Activated T-helper 17 cell treated with anti-CD3 and anti-CD28 coated beads, Interleukin-2, amount 50 U/mL, for 72 hours (primary cell): Measurements from ENCODE around the gene TNNT3. TPM values are rescaled to one million over a fixed set of nuclear protein-coding genes. Genes with fewer than 3 reads are reported as not detected.

ENCODE experiments used
- ATAC-seq: fragments of 150-1000 bp; cut with Tn5 transposase; replicated peaks from 2 replicates; pipeline ENCODE4 v1.10.0; 2021; ENCODE audit warnings: mild to moderate bottlenecking, moderate library complexity
- H3K27ac Mint-ChIP-seq: one replicate; pipeline ENCODE4 v1.8.0; 2022; ENCODE audit warnings: mixed read lengths
- H3K27me3 Mint-ChIP-seq: one replicate; pipeline ENCODE4 v1.8.0; 2022; ENCODE audit warnings: mixed read lengths
- H3K36me3 Mint-ChIP-seq: one replicate; pipeline ENCODE4 v1.8.0; 2022; ENCODE audit warnings: low read depth, mild to moderate bottlenecking, mixed read lengths
- H3K4me1 Mint-ChIP-seq: one replicate; pipeline ENCODE4 v1.8.0; 2022; ENCODE audit warnings: mixed read lengths
- H3K4me3 Mint-ChIP-seq: one replicate; pipeline ENCODE4 v1.8.0; 2022; ENCODE audit warnings: mild to moderate bottlenecking, mixed read lengths
- H3K9me3 Mint-ChIP-seq: one replicate; pipeline ENCODE4 v1.8.0; 2022; ENCODE audit warnings: mixed read lengths
- total RNA-seq, 2 donors: library from RNA; stranded (reverse); gene quantifications; one replicate each; pipeline ENCODE4 v1.2.3, GENCODE V29; 2022

Gene TNNT3
- total RNA-seq, 2 donors from 2014 or later = 2.1 to 26.2 TPM

DNA sequence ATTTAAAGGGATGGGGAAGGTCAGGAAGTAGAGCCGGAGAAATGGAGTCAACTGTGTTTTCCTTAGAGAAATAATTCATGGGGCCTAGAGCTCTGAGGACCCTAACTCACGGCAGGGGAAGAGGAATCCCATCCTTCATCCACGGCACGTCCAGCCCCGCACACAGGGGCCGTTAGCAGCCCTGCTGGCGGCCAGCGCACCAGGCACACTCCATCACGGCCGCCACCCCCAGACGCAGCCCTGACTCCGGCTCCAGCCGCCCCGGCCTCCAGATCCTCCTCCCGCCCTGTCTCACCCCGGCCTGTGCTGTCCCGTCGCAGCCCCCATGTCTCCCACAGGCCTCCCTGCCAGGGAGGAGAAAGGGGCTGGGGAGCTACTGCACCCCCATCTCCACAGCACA lies 38.9 kb downstream of the TNNT3 start:
- no peaks in the 10 kb centered on the region for H3K9me3 Mint-ChIP-seq
- ATAC-seq = no peak
- H3K4me3 Mint-ChIP-seq = no peak overlapping the region
- no peaks in the 10 kb centered on the region for H3K36me3 Mint-ChIP-seq
- no peaks in the 10 kb centered on the region for H3K27me3 Mint-ChIP-seq
- H3K27ac Mint-ChIP-seq = no peak overlapping the region
- H3K4me1 Mint-ChIP-seq = no peaks in the 10 kb centered on the region

DNA sequence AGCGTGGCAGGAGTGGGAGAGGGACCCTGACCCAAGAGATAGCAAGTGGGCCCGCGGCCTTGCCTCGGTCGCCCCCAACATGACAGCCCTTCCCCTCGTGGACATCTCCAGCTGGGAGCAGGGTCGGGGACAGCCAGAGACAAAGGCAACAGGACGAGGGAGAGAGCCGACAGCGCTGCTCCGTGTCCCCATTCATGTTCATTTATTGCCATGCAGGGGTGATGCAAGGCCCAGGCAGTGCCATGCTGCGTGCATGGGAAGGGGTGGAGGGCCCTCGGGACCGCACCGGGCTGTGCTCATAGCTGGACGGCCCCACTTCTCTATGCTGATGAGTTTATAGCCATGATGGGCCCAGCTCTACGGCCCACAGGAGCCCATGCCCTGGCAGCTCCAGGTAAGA lies 40.3 kb downstream of the TNNT3 start:
- Mint-ChIP-seq H3K27ac (no peak overlapping the region), H3K36me3 (no peaks in the 10 kb centered on the region), H3K27me3 (no peaks in the 10 kb centered on the region), H3K4me3 (no peak overlapping the region), H3K9me3 (no peaks in the 10 kb centered on the region), H3K4me1 (no peaks in the 10 kb centered on the region)
- no peak for ATAC-seq

DNA sequence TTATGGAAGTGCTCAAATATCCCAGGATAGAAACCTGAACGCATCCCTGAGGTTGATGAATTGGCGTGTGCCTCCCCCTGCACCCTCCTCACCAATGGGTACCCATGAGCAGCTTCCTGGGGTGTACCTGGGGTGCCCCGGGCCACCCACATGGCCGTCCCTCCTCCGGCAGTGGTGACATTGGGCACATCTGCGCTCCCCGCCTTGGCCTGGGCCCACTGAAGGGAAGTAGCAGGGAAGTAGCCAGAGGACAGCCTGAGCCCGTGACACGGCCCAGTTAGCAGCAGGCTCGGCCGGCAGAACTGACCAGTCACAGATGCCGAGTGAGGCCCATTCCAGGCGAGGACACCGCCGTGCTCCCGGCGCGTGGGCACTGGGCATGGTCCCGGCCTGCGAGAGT lies 44.4 kb downstream of the TNNT3 start:
- no peaks in the 10 kb centered on the region for H3K4me1 Mint-ChIP-seq
- no peak overlapping the region for H3K4me3 Mint-ChIP-seq
- H3K36me3 Mint-ChIP-seq = no peaks in the 10 kb centered on the region
- H3K27ac Mint-ChIP-seq = no peak overlapping the region
- no peaks in the 10 kb centered on the region for H3K27me3 Mint-ChIP-seq
- ATAC-seq = no peak
- H3K9me3 Mint-ChIP-seq = no peaks in the 10 kb centered on the region

DNA sequence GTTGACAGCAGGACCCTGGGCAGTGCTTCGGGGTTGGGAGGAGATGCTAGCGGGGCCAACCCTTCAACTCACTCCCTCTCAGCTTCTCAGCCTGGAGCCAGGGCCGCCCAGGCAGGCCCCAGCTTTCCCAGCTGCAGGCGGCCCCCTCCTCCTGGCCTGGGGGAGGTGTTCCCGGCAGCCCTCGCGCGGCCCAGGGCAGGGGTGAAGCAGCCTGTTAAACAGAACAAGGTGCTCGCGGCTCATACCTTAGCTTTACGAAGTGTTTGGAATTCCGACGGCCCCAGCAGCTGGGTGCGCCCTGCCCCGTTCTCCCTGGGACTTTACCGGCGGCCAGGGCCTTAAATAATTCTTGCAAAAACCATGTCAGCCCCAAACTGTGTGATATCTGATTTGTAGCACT lies 44.8 kb downstream of the TNNT3 start:
- Mint-ChIP-seq H3K4me1 (no peaks in the 10 kb centered on the region), H3K27me3 (no peaks in the 10 kb centered on the region), H3K4me3 (no peak overlapping the region), H3K9me3 (no peaks in the 10 kb centered on the region), H3K36me3 (no peaks in the 10 kb centered on the region), H3K27ac (no peak overlapping the region)
- ATAC-seq = no peak

DNA sequence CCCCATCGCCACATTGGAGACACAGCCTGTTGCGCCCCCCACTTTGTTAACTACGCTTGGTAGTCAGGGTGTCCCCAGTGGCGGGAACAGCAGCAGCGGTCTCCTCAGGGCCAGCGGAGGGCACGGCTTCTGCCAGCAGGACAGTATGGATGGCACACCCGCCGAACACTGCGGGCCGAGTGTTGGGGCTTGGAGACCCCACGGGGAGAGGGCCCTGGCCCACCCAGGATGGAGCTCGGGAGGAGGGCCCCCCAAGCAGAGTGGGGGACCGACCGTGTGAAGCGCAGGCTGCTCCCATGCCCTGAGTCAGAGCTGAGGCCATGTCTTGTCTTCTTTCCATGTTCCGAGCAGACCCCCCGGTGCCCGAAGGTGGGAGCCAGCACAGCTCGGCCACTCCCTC lies 45.5 kb downstream of the TNNT3 start:
- ATAC-seq = no peak
- Mint-ChIP-seq H3K9me3 (no peaks in the 10 kb centered on the region), H3K27ac (no peak overlapping the region), H3K36me3 (no peaks in the 10 kb centered on the region), H3K27me3 (no peaks in the 10 kb centered on the region), H3K4me3 (no peak overlapping the region), H3K4me1 (no peaks in the 10 kb centered on the region)

DNA sequence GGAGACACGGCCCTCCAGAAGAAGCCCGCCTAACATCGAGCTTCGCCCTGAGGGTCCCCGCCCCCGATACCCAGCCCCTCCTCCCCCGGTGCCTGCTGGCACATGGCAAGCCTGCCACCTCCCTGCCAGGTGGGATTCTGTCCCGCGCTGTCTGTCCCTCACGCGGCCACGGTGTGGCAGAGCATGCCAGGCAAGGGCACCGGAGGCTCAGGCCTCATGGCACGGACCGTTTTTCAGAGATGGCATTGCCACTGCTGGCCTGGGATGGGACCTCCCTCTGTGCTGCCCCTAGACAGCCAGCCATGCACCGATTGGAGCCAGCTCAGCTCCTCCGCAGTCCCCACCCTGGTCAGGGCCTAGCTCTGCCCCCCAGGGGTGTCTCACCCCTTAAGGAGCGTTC lies 47.0 kb downstream of the TNNT3 start:
- ATAC-seq = no peak
- no peak overlapping the region for H3K27ac Mint-ChIP-seq

DNA sequence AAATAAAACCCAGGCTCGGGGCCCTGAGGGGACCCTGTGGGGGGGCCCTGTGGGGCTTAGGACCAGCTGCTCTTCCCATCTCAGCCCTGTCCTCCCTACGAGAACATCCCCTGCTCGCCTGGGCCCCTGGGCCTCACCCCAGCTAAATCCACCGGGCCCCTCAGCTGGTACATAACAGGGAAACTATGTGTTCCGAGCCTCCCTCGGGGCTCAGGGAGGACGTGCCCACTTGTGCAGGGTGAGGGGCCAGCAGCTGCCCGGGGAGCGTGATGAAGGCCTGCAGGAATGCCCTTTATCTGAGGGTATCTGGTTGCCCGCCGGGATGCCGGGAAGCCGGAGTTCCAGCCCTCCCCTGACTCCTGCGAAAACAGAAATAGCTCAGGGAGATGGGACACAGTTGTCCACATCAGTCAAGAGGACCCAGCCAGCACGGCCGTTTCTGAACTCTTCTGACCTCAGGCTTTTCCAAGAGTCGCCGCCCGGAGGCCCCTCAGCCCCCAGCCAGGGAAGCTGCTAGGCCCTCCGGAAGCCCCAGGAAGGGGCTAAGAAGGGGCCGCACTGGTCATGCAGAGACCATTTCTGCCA lies 48.2 kb downstream of the TNNT3 start:
- H3K9me3 Mint-ChIP-seq = no peaks in the 10 kb centered on the region
- ATAC-seq = no peak
- H3K4me3 Mint-ChIP-seq = no peak overlapping the region
- H3K27me3 Mint-ChIP-seq = no peaks in the 10 kb centered on the region
- no peaks in the 10 kb centered on the region for H3K4me1 Mint-ChIP-seq
- H3K36me3 Mint-ChIP-seq = no peaks in the 10 kb centered on the region
- H3K27ac Mint-ChIP-seq = no peak overlapping the region

More for the DNA sequence above, 47.0 kb downstream of the TNNT3 start:
- no peak overlapping the region for H3K4me3 Mint-ChIP-seq
- no peaks in the 10 kb centered on the region for H3K27me3 Mint-ChIP-seq
- no peaks in the 10 kb centered on the region for H3K4me1 Mint-ChIP-seq
- no peaks in the 10 kb centered on the region for H3K36me3 Mint-ChIP-seq
- H3K9me3 Mint-ChIP-seq = no peaks in the 10 kb centered on the region

DNA sequence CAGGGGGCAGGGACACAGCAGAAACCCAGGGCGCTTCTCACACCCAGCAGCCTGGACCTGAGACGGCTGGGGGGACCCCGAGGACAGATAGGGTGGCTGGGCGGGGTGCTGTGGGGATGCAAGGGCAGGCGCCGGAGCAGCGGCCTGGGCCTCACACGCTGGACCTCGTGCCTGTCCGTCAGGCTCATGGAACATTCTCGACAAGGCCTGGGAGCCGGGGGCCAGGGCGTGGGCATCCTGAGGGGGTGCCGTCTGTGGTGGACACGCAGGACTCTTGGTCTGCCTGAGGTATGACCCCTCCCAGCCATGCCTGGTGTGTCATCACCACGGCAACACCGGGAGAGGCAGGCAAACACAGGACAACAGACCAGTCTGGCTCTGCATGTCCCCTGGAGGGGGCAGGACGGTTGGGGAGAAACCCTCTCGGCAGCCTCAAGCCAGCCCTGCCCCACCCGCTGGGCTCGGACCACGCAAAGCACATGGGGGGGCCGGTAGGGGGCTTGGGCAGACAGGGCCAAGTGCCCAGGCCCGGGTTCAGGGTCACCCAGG lies 49.0 kb downstream of the TNNT3 start:
- Mint-ChIP-seq H3K36me3 (no peaks in the 10 kb centered on the region), H3K27ac (no peak overlapping the region), H3K9me3 (no peaks in the 10 kb centered on the region), H3K4me1 (no peaks in the 10 kb centered on the region), H3K4me3 (no peak overlapping the region), H3K27me3 (no peaks in the 10 kb centered on the region)
- ATAC-seq = no peak

DNA sequence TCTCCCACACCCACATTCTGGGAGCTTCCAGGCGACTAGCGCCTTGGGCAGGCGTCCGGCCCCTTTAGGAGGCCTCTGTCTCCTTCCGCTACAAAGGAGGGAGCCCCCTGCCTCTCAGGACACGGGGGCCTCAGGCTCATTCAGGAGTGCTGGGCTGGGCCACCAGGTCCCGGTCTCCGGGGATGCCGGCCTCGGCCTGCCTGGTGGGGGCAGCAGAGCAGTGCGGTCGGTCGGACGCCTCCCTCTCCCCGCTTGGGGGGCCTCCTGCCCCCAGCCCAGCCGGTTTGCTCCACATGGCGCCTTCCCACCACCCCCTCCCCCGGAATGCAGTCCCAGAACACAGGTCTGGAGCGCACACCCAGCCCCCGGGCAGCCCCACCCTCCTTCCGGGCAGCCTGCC lies 49.5 kb downstream of the TNNT3 start:
- no peak for ATAC-seq
- Mint-ChIP-seq H3K27ac (no peak overlapping the region), H3K36me3 (no peaks in the 10 kb centered on the region), H3K27me3 (no peaks in the 10 kb centered on the region), H3K4me3 (no peak overlapping the region), H3K9me3 (no peaks in the 10 kb centered on the region), H3K4me1 (no peaks in the 10 kb centered on the region)

DNA sequence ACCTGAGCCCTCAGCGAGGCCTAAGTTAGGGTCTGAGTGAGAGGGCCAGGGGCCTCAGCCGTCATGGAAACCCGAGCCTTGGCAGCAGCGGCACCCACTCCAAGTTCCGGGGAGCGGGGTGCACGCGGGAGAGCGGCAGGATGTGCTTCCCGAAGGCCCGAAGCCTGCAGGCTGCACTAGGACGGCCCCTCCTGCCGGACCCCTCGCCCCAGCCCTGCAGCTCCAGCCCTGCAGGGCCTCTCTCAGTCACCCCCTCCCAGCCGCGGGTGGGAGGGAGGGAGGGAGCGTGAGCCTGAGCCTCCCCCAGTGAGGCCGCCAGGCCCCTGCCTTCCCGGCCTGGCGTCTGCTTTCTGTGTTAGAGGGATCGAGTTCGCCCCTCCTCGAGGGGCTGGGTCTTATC lies 50.3 kb downstream of the TNNT3 start:
- Mint-ChIP-seq H3K36me3 (no peaks in the 10 kb centered on the region), H3K4me1 (no peaks in the 10 kb centered on the region), H3K9me3 (no peaks in the 10 kb centered on the region), H3K27me3 (no peaks in the 10 kb centered on the region), H3K27ac (no peak overlapping the region), H3K4me3 (no peak overlapping the region)
- no peak for ATAC-seq

DNA sequence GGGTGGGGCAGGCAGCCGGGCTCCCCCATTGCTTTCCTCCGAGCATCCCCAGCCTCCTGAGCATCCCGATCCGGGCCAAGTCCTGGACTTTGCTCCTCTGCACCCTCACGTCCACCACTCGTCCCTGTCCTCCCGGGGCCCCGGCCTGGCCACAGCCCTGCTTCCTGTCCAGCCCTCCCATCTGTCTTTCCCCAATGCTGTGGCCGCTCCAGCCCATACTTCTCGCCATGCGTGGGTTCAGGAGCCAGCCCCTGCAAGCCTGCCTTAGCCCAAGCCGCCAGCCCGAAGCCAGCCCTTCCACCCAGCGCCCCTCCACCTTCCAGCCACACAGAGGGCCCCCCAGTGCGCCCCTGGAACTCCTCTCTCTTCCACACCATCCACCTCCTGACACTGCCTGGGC lies 51.5 kb downstream of the TNNT3 start:
- Mint-ChIP-seq H3K4me3 (no peak overlapping the region), H3K9me3 (no peaks in the 10 kb centered on the region), H3K36me3 (no peaks in the 10 kb centered on the region), H3K27ac (no peak overlapping the region), H3K27me3 (no peaks in the 10 kb centered on the region), H3K4me1 (no peaks in the 10 kb centered on the region)
- no peak for ATAC-seq

DNA sequence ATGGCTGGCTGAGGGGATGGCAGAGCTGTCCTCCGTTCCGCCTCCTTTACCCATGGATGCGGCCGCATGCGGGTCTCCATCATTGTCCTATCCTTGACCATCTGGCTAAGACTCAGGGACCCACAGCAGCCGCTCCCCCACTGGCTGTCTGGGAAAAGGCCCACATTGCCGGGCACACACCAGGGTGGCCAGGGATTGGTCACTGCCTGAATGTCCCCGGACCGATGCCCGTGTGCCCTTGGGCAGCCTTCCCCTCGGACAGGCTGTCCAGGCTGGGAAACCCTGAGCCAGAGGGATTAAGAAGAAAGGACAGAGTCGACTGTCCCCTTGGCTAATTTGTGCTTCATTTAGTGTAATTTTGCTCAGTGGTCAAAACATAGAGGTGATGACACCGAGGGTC lies 55.7 kb downstream of the TNNT3 start:
- no peak for ATAC-seq
- H3K27ac Mint-ChIP-seq = no peak overlapping the region
- H3K27me3 Mint-ChIP-seq = no peaks in the 10 kb centered on the region
- no peaks in the 10 kb centered on the region for H3K4me1 Mint-ChIP-seq
- no peaks in the 10 kb centered on the region for H3K9me3 Mint-ChIP-seq
- H3K36me3 Mint-ChIP-seq = no peaks in the 10 kb centered on the region
- no peak overlapping the region for H3K4me3 Mint-ChIP-seq

DNA sequence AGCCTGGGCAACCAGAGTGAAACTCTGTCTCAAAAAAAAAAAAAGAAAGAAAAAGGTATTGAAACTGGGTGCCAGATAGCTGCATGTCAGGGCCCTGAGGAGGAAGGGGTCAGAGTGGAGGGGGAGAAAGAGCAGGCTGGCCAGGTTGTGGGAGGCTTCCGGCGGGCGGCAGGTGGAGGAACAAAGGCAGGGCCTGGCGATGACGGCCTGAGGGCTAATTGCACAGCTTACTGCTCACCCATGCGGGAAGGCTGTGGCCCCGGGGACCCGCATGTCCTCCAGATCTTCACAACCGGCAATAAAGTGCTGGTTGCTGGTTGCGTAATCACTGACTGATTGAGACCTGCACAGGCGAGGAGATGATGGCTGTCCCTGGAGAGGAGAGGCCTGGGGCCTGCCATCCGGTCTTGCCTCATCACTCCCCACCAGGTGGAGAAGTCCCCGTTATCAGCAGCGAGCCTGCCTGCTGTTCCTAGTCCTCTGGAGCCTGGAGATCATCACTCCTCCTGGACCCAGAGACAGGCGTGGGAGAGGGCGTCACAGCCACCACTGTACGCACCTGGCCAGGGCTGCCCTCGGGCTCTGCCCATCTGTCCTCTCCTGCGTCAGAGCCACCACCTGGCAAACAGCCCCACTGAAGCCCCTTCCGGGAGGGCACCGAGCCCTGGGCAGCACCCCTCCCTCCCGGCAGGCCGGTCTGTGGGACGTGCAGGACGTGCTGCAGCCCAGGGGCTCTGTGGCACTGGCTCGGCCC lies 59.4 kb downstream of the TNNT3 start:
- Mint-ChIP-seq H3K4me3 (no peak overlapping the region), H3K9me3 (no peaks in the 10 kb centered on the region), H3K27me3 (no peaks in the 10 kb centered on the region), H3K4me1 (no peaks in the 10 kb centered on the region), H3K36me3 (no peaks in the 10 kb centered on the region), H3K27ac (no peak overlapping the region)
- no peak for ATAC-seq

DNA sequence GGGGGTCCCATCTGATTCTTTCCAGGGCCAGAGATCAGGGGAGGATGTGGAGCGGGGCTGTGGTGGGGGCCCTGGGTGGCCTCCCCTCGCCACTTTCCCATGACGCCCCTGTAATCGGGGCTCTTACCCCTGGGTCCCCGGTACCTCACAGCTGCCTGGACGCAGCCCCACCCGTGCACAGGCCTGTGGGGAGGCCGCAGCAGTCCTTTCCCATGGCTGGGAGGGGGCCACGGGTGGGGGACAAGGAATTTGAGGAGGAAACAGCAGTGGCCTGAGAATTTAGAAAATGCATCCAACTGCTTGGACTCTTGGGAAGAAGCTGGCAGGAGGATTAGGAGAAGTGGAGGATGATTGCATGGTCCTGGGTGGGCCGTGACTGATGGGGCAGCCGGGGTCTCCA lies 60.1 kb downstream of the TNNT3 start:
- H3K4me3 Mint-ChIP-seq = no peak overlapping the region
- ATAC-seq = no peak

DNA sequence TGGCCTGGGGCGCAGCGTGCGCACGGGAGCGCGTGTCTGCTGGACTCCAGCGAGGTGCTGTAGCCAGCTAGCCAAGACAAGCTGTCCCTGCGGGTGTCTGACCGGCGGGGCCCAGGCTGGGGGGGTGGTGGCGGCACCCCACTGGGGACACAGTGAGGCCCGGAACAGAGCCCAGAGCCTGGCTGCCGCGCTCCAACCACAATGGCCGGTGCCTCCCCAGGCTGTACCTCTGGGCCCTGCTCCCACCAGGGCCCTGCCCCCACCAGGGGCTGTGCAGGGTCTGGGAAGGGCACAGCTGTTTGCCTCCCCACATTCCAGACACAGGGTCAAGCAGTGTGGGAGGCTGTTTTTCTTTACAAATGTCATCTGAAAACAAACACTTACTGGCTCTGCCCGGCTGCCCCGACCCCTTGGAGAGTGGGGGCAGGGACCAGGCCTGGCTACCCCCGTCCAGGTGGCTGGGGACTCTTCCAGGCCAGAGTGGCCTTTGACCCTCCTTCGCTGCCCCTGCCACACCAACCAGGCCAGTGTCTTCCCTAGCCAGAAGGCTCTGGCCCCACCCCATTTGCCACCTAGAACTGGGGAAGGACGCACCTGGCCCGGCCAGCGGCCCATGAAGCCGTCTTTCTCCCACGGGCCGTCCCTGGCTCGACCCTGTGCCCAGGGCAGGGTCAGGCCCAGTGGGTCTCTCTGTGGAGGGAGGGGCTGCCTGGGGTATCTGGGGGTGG lies 63.5 kb downstream of the TNNT3 start:
- H3K9me3 Mint-ChIP-seq = no peaks in the 10 kb centered on the region
- no peaks in the 10 kb centered on the region for H3K27me3 Mint-ChIP-seq
- no peak for ATAC-seq
- H3K27ac Mint-ChIP-seq = no peak overlapping the region
- no peak overlapping the region for H3K4me3 Mint-ChIP-seq
- H3K36me3 Mint-ChIP-seq = no peaks in the 10 kb centered on the region
- H3K4me1 Mint-ChIP-seq = no peaks in the 10 kb centered on the region

More for the DNA sequence above, 60.1 kb downstream of the TNNT3 start:
- Mint-ChIP-seq H3K4me1 (no peaks in the 10 kb centered on the region), H3K9me3 (no peaks in the 10 kb centered on the region), H3K36me3 (no peaks in the 10 kb centered on the region), H3K27ac (no peak overlapping the region), H3K27me3 (no peaks in the 10 kb centered on the region)
